GM23338 (cell line): ENCODE data around the gene FOXP4. TPM values are rescaled to one million over a fixed set of nuclear protein-coding genes. Genes with fewer than 3 reads are reported as not detected.

ENCODE experiments used
- ATAC-seq: fragments of 200-7000 bp; cut with Tn5 transposase; 3 replicates; pipeline ENCODE4 v1.9.1; 2020
- DNase-seq: peaks from one replicate; pipeline ENCODE4 v3.0.0-alpha.2; 2015; ENCODE audit warnings: low spot score
- H2AFZ ChIP-seq: fragments of 200-600 bp; sonication (generic); 2 replicates; pipeline ENCODE4 v1.8.0; 2016; ENCODE audit warnings: antibody characterized with exemption, mild to moderate bottlenecking, moderate library complexity
- H3F3A ChIP-seq: fragments of 200-600 bp; sonication (generic); replicated peaks from 2 replicates; pipeline ENCODE4 v1.8.0; 2017; ENCODE audit warnings: antibody characterized with exemption, mixed run types, low read depth
- H3K27ac ChIP-seq: fragments of 200-600 bp; sonication (generic); 2 replicates; pipeline ENCODE4 v1.6.1; 2016; ENCODE audit warnings: low read depth
- H3K27me3 ChIP-seq: fragments of 200-600 bp; sonication (generic); 2 replicates; pipeline ENCODE4 v1.8.0; 2016; ENCODE audit warnings: mild to moderate bottlenecking, mixed run types, moderate library complexity; ENCODE audit not compliant: insufficient read depth
- H3K36me3 ChIP-seq: fragments of 200-600 bp; sonication (generic); 2 replicates; pipeline ENCODE4 v1.8.0; 2016; ENCODE audit warnings: mild to moderate bottlenecking; ENCODE audit not compliant: insufficient read depth
- H3K4me1 ChIP-seq: fragments of 200-600 bp; sonication (generic); 2 replicates; pipeline ENCODE4 v1.8.0; 2016; ENCODE audit warnings: mild to moderate bottlenecking, moderate library complexity; ENCODE audit not compliant: insufficient read depth
- H3K4me2 ChIP-seq: fragments of 200-600 bp; sonication (generic); 2 replicates; pipeline ENCODE4 v1.7.1; 2017; ENCODE audit warnings: mixed run types
- H3K4me3 ChIP-seq: fragments of 200-600 bp; sonication (generic); 2 replicates; pipeline ENCODE4 v1.6.1; 2016; ENCODE audit warnings: mixed run types
- H3K79me2 ChIP-seq: fragments of 200-600 bp; sonication (generic); replicated peaks from 2 replicates; pipeline ENCODE4 v1.8.0; 2017; ENCODE audit warnings: mild to moderate bottlenecking; ENCODE audit not compliant: insufficient read depth
- H3K9me2 ChIP-seq: fragments of 200-600 bp; sonication (generic); 2 replicates; pipeline ENCODE4 v1.8.0; 2017; ENCODE audit not compliant: insufficient read depth
- H4K20me1 ChIP-seq: fragments of 200-600 bp; sonication (generic); replicated peaks from 2 replicates; pipeline ENCODE4 v1.8.0; 2017; ENCODE audit warnings: mild to moderate bottlenecking; ENCODE audit not compliant: insufficient read depth
- H3K27ac Mint-ChIP-seq: 2 replicates; pipeline ENCODE4 v1.8.0; 2020; ENCODE audit warnings: inconsistent platforms, mild to moderate bottlenecking, moderate library complexity, mixed read lengths
- H3K27me3 Mint-ChIP-seq: 3 replicates; pipeline ENCODE4 v1.8.0; 2022; ENCODE audit warnings: low read depth, mild to moderate bottlenecking, moderate library complexity, mixed read lengths, inconsistent platforms; ENCODE audit not compliant: insufficient read depth, poor library complexity
- H3K36me3 Mint-ChIP-seq: 3 replicates; pipeline ENCODE4 v1.8.0; 2021; ENCODE audit warnings: low read depth, mild to moderate bottlenecking, inconsistent platforms, moderate library complexity, mixed read lengths
- H3K4me1 Mint-ChIP-seq: 3 replicates; pipeline ENCODE4 v1.8.0; 2020; ENCODE audit warnings: mild to moderate bottlenecking, inconsistent platforms, mixed read lengths
- H3K4me3 Mint-ChIP-seq: 3 replicates; pipeline ENCODE4 v1.8.0; 2021; ENCODE audit warnings: moderate library complexity, mild to moderate bottlenecking, inconsistent platforms, mixed read lengths
- H3K9me3 Mint-ChIP-seq: 3 replicates; pipeline ENCODE4 v1.8.0; 2020; ENCODE audit warnings: moderate library complexity, mild to moderate bottlenecking, inconsistent platforms, mixed read lengths
- EZH2 ChIP-seq: fragments of 200-600 bp; sonication (generic); IDR thresholded peaks from one replicate; pipeline ENCODE4 v1.8.0; 2017; ENCODE audit warnings: antibody characterized with exemption, mild to moderate bottlenecking, low read depth; ENCODE audit not compliant: unreplicated experiment
- EZH2phosphoT487 ChIP-seq: fragments of 200-600 bp; sonication (generic); IDR thresholded peaks from one replicate; pipeline ENCODE4 v1.8.1; 2018; ENCODE audit warnings: antibody characterized with exemption; ENCODE audit not compliant: unreplicated experiment
- JUNB ChIP-seq: IDR thresholded peaks from one replicate; pipeline ENCODE4 v1.6.1; 2016; ENCODE audit warnings: antibody characterized with exemption; ENCODE audit not compliant: unreplicated experiment
- NANOG ChIP-seq: IDR thresholded peaks from 2 replicates; pipeline ENCODE4 v1.6.1; 2016; ENCODE audit warnings: antibody characterized with exemption, borderline replicate concordance
- STAT1 ChIP-seq: IDR thresholded peaks from one replicate; pipeline ENCODE4 v1.6.1; 2016; ENCODE audit warnings: antibody characterized with exemption; ENCODE audit not compliant: unreplicated experiment
- ZNF114 ChIP-seq: fragments of 250-450 bp; sonication (Bioruptor Pico); IDR thresholded peaks from 2 replicates; pipeline ENCODE4 v1.5.0; 2020; ENCODE audit warnings: mild to moderate bottlenecking, moderate library complexity
- ZNF331 ChIP-seq: fragments of 250-450 bp; sonication (Bioruptor Pico); IDR thresholded peaks from 2 replicates; pipeline ENCODE4 v1.5.0; 2020; ENCODE audit warnings: low read depth, mild to moderate bottlenecking, moderate library complexity
- polyA plus RNA-seq: library from polyadenylated mRNA; unstranded; fragments of >200 nt; fragmentation: Nextera tagmentation; extraction: Ambion mirVana; gene quantifications from 2 replicates; pipeline ENCODE4 v1.2.1, GENCODE V29; 2016
- total RNA-seq: library from RNA; depleted of rRNA; stranded (reverse); fragments of >200 nt; shearing (Covaris generic); gene quantifications from 2 replicates; pipeline ENCODE4 v1.2.3, GENCODE V29; 2014
- TF ChIP-seq, protein P1 (sequence below): IDR thresholded peaks from one replicate; pipeline ENCODE4 v1.6.1; 2018; ENCODE audit warnings: antibody characterized with exemption; ENCODE audit not compliant: unreplicated experiment
- TF ChIP-seq, protein P2 (sequence below): IDR thresholded peaks from 2 replicates; pipeline ENCODE4 v1.6.1; 2016; ENCODE audit warnings: antibody characterized with exemption
- TF ChIP-seq, protein P3 (sequence below): fragments of 250-450 bp; sonication (Bioruptor Pico); IDR thresholded peaks from 2 replicates; pipeline ENCODE4 v1.5.0; 2020; ENCODE audit warnings: mild to moderate bottlenecking, moderate library complexity

Gene FOXP4
- total and polyA plus RNA-seq, 2 experiments from 2014 or later = 5.1 to 13.5 TPM

DNA sequence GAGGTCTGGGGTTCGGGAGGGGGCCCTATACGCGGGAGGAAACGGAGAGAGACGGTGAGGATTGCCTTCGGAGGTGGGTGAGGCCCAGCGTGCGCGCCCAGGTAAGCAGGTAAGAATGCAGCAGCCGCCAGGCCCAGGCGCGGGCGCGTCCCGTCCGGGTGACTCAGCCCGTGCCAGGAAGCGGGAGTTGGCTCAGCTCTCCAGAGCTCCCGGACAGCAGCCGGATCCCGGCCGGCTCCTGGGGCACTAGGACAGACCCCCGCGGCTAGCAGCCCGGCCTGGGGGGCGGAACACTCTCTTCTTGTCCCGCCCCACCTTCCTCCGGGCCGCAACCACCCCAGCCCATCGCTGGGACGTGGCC lies 90.6 kb downstream of the FOXP4 start:
- TF ChIP-seq ZNF114 (CRISPR knock-in tag) = no peak
- TF ChIP-seq EZH2 = peak; percentile 44
- no peaks in the 10 kb centered on the region for H3K36me3 ChIP-seq
- H3K4me3 ChIP-seq = peak overlapping the region; percentile 87
- H3K9me3 Mint-ChIP-seq = no peaks in the 10 kb centered on the region; the same call in 2 of the 3 replicates
- peaks cover 11% of the 10 kb centered on the region for H3K36me3 Mint-ChIP-seq
- peak overlapping the region; percentile 76 for H3K4me3 Mint-ChIP-seq
- DNase-seq = peak; percentile 86
- 0 out of 2 replicates have a peak, but pooled peaks cover 9% of the 10 kb centered on the region for H3F3A ChIP-seq
- peak overlapping the region; percentile 100 for H3K4me2 ChIP-seq
- peak overlapping the region; percentile 90 for H2AFZ ChIP-seq
- peaks cover 49% of the 10 kb centered on the region for H3K4me1 Mint-ChIP-seq
- peak; percentile 52 for ATAC-seq
- peaks cover 45% of the 10 kb centered on the region for H3K4me1 ChIP-seq
- peaks cover 54% of the 10 kb centered on the region for H3K27me3 Mint-ChIP-seq
- H3K27me3 ChIP-seq = peaks cover 72% of the 10 kb centered on the region
- no peak overlapping the region for H3K27ac Mint-ChIP-seq
- H3K9me2 ChIP-seq = no peaks in the 10 kb centered on the region
- peaks cover 9% of the 10 kb centered on the region; the same call in 1 of the 2 replicates for H3K79me2 ChIP-seq
- no peaks in the 10 kb centered on the region; the same call in 1 of the 2 replicates for H4K20me1 ChIP-seq
- no peak overlapping the region for H3K27ac ChIP-seq

- Histone ChIP-seq H3K79me2 (peaks cover 9% of the 10 kb centered on the region; the same call in 1 of the 2 replicates), H3K36me3 (no peaks in the 10 kb centered on the region), H3K4me1 (peaks cover 45% of the 10 kb centered on the region), H3K27me3 (peaks cover 76% of the 10 kb centered on the region), H3K4me3 (peak overlapping the region; percentile 87), H3F3A (0 out of 2 replicates have a peak, but pooled peaks cover 9% of the 10 kb centered on the region), H3K27ac (no peak overlapping the region), H2AFZ (peak overlapping the region; percentile 90), H3K4me2 (peak overlapping the region; percentile 100), H3K9me2 (no peaks in the 10 kb centered on the region), H4K20me1 (no peaks in the 10 kb centered on the region; the same call in 1 of the 2 replicates)
- Mint-ChIP-seq H3K9me3 (no peaks in the 10 kb centered on the region; the same call in 2 of the 3 replicates), H3K36me3 (peaks cover 15% of the 10 kb centered on the region), H3K4me1 (peaks cover 51% of the 10 kb centered on the region), H3K4me3 (peak overlapping the region; percentile 89), H3K27ac (no peak overlapping the region), H3K27me3 (peaks cover 57% of the 10 kb centered on the region)
- ATAC-seq = peak; percentile 15
- DNase-seq = peak; percentile 67
- TF ChIP-seq, protein P1, sequence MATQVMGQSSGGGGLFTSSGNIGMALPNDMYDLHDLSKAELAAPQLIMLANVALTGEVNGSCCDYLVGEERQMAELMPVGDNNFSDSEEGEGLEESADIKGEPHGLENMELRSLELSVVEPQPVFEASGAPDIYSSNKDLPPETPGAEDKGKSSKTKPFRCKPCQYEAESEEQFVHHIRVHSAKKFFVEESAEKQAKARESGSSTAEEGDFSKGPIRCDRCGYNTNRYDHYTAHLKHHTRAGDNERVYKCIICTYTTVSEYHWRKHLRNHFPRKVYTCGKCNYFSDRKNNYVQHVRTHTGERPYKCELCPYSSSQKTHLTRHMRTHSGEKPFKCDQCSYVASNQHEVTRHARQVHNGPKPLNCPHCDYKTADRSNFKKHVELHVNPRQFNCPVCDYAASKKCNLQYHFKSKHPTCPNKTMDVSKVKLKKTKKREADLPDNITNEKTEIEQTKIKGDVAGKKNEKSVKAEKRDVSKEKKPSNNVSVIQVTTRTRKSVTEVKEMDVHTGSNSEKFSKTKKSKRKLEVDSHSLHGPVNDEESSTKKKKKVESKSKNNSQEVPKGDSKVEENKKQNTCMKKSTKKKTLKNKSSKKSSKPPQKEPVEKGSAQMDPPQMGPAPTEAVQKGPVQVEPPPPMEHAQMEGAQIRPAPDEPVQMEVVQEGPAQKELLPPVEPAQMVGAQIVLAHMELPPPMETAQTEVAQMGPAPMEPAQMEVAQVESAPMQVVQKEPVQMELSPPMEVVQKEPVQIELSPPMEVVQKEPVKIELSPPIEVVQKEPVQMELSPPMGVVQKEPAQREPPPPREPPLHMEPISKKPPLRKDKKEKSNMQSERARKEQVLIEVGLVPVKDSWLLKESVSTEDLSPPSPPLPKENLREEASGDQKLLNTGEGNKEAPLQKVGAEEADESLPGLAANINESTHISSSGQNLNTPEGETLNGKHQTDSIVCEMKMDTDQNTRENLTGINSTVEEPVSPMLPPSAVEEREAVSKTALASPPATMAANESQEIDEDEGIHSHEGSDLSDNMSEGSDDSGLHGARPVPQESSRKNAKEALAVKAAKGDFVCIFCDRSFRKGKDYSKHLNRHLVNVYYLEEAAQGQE = no peak
- no peak for TF ChIP-seq JUNB
- TF ChIP-seq, protein P2, sequence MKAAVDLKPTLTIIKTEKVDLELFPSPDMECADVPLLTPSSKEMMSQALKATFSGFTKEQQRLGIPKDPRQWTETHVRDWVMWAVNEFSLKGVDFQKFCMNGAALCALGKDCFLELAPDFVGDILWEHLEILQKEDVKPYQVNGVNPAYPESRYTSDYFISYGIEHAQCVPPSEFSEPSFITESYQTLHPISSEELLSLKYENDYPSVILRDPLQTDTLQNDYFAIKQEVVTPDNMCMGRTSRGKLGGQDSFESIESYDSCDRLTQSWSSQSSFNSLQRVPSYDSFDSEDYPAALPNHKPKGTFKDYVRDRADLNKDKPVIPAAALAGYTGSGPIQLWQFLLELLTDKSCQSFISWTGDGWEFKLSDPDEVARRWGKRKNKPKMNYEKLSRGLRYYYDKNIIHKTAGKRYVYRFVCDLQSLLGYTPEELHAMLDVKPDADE = no peak
- TF ChIP-seq, protein P3, sequence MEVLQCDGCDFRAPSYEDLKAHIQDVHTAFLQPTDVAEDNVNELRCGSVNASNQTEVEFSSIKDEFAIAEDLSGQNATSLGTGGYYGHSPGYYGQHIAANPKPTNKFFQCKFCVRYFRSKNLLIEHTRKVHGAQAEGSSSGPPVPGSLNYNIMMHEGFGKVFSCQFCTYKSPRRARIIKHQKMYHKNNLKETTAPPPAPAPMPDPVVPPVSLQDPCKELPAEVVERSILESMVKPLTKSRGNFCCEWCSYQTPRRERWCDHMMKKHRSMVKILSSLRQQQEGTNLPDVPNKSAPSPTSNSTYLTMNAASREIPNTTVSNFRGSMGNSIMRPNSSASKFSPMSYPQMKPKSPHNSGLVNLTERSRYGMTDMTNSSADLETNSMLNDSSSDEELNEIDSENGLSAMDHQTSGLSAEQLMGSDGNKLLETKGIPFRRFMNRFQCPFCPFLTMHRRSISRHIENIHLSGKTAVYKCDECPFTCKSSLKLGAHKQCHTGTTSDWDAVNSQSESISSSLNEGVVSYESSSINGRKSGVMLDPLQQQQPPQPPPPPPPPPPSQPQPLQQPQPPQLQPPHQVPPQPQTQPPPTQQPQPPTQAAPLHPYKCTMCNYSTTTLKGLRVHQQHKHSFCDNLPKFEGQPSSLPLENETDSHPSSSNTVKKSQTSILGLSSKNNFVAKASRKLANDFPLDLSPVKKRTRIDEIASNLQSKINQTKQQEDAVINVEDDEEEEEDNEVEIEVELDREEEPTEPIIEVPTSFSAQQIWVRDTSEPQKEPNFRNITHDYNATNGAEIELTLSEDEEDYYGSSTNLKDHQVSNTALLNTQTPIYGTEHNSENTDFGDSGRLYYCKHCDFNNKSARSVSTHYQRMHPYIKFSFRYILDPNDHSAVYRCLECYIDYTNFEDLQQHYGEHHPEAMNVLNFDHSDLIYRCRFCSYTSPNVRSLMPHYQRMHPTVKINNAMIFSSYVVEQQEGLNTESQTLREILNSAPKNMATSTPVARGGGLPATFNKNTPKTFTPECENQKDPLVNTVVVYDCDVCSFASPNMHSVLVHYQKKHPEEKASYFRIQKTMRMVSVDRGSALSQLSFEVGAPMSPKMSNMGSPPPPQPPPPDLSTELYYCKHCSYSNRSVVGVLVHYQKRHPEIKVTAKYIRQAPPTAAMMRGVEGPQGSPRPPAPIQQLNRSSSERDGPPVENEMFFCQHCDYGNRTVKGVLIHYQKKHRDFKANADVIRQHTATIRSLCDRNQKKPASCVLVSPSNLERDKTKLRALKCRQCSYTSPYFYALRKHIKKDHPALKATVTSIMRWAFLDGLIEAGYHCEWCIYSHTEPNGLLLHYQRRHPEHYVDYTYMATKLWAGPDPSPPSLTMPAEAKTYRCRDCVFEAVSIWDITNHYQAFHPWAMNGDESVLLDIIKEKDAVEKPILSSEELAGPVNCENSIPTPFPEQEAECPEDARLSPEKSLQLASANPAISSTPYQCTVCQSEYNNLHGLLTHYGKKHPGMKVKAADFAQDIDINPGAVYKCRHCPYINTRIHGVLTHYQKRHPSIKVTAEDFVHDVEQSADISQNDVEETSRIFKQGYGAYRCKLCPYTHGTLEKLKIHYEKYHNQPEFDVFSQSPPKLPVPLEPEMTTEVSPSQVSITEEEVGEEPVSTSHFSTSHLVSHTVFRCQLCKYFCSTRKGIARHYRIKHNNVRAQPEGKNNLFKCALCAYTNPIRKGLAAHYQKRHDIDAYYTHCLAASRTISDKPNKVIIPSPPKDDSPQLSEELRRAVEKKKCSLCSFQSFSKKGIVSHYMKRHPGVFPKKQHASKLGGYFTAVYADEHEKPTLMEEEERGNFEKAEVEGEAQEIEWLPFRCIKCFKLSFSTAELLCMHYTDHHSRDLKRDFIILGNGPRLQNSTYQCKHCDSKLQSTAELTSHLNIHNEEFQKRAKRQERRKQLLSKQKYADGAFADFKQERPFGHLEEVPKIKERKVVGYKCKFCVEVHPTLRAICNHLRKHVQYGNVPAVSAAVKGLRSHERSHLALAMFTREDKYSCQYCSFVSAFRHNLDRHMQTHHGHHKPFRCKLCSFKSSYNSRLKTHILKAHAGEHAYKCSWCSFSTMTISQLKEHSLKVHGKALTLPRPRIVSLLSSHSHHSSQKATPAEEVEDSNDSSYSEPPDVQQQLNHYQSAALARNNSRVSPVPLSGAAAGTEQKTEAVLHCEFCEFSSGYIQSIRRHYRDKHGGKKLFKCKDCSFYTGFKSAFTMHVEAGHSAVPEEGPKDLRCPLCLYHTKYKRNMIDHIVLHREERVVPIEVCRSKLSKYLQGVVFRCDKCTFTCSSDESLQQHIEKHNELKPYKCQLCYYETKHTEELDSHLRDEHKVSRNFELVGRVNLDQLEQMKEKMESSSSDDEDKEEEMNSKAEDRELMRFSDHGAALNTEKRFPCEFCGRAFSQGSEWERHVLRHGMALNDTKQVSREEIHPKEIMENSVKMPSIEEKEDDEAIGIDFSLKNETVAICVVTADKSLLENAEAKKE (CRISPR knock-in tag) = no peak
- no peak for TF ChIP-seq ZNF114 (CRISPR knock-in tag)
- peak; percentile 63 for TF ChIP-seq EZH2phosphoT487
- TF ChIP-seq NANOG = no peak
- no peak for TF ChIP-seq STAT1
- no peak for TF ChIP-seq ZNF331 (CRISPR knock-in tag)
These were observed 91.2 kb downstream of the FOXP4 start for GRCh38 chr6:41637194-41638001.
